Left renal cortex interstitium (tissue), 4 donors: ENCODE data around the gene FBXO5. TPM values are rescaled to one million over a fixed set of nuclear protein-coding genes. Genes with fewer than 3 reads are reported as not detected.

Experiments
- DNase-seq, 4 donors: peaks; one replicate each; pipeline ENCODE4 v3.0.0-alpha.2; 2013; ENCODE audit warnings: low read depth in 4 of 4, low spot score in 2 of 4, missing footprints in 1 of 4
- polyA plus RNA-seq, 4 donors: library from polyadenylated mRNA; unstranded; fragments of 120-200 nt; gene quantifications; one replicate each; pipeline ENCODE4 v1.2.1, GENCODE V29; 2013; ENCODE audit not compliant: insufficient read length in 4 of 4

Gene FBXO5
- polyA plus RNA-seq, 4 donors, result 30.6 to 34.7 (median 31.9) TPM

GRCh38 chr6:152954443-152954842 is 28.4 kb downstream of the FBXO5 start:
- DNase-seq, result no peak

- DNase-seq, result no peak
Measured at GRCh38 chr6:152952866-152953509, 29.9 kb downstream of the FBXO5 start.

- DNase-seq, result no peak
Measured at GRCh38 chr6:152952045-152952444, 30.8 kb downstream of the FBXO5 start.

- DNase-seq, result no peak
Measured at GRCh38 chr6:152950240-152950639, 32.6 kb downstream of the FBXO5 start.

- DNase-seq, result peak in 2 of 4 donors; percentile 8 to 39
Measured at GRCh38 chr6:152948150-152948768, 34.6 kb downstream of the FBXO5 start.

- DNase-seq, result no peak
Measured at GRCh38 chr6:152946995-152947394, 35.8 kb downstream of the FBXO5 start.

GRCh38 chr6:152946484-152946883 is 36.4 kb downstream of the FBXO5 start:
- no peak for DNase-seq

- no peak for DNase-seq
Measured at GRCh38 chr6:152943260-152943897, 39.5 kb downstream of the FBXO5 start.

- no peak for DNase-seq
Measured at GRCh38 chr6:152942319-152942869, 40.4 kb downstream of the FBXO5 start.

GRCh38 chr6:152941746-152942145 is 41.1 kb downstream of the FBXO5 start:
- DNase-seq, result no peak

GRCh38 chr6:152932865-152933264 is 50.0 kb downstream of the FBXO5 start:
- no peak for DNase-seq

GRCh38 chr6:152922706-152923105 is 60.1 kb downstream of the FBXO5 start:
- no peak for DNase-seq

Other genes with a start within 250 kb of the FBXO5 start
- 1 to 10 TPM in 2 of 4 donors, under 1 TPM in 2; 0.59 to 1.2 (median 0.88) TPM for gene VIP, start 232.2 kb downstream of the FBXO5 start, polyA plus RNA-seq
- 10 to 100 TPM; 19.3 to 30.5 (median 24.7) TPM for gene MTRF1L, start 19.7 kb upstream of the FBXO5 start, polyA plus RNA-seq
- gene RGS17, start 148.2 kb upstream of the FBXO5 start, polyA plus RNA-seq, result 1 to 10 TPM; 1.7 to 3.6 (median 2.7) TPM